Fibroblast of pulmonary artery (primary cell): ENCODE measurements around the gene ATP5F1B.

Source experiments
- DNase-seq: peaks from one replicate; pipeline ENCODE4 v3.0.0-alpha.2; 2010; ENCODE audit warnings: low read depth
- H3K4me3 ChIP-seq: replicated peaks from 2 replicates; pipeline ENCODE4 v1.5.1; 2011; ENCODE audit warnings: low read depth, mild to moderate bottlenecking, control low read depth, low read length, moderate library complexity
- CTCF ChIP-seq: IDR thresholded peaks from 2 replicates; pipeline ENCODE4 v1.5.1; 2011; ENCODE audit warnings: mild to moderate bottlenecking, control low read depth, low read length, inconsistent platforms; ENCODE audit errors: missing control alignments

Gene ATP5F1B

DNA sequence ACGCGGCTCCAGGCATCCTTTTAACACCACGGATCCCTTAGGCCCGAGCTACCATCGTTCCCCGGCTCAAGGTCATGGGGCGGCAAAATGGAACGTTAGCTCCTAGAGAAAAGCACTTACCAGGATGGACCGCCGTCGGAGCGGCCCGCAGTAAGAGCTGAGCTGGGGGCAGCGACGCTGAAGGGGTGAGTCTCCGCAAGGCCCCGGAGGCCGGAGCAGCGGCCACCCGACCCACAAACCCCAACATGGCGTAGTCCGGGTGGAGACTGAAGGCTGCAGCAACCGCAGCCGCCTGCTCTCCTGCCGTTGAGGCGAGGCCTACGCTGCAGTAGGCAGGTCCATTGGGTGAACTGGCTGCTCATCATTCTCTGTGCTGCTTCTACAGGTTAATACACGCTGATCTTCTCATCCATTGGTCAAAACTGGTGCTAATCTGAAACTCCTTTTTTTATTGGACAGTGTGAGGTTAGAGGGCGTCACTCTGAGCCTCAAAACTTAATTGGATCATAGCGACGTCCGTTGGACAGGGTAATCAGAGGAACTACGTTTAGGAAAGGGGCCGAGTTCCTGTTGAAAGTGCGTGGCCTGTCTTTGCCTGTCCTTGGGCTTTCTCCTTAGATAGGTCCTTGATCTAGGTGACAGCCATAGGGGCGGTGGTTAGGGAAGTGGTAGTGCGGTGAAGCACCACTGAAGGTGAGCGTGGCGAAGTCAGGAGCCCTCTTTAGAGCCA is at the start of gene ATP5F1B:
TSS of gene ATP5F1B (minus strand) at position 268 of the 730 bp plus-strand sequence. CDS start at position 247, 21 bp downstream.
- TF ChIP-seq CTCF: no peak
- peak within 1 kb of the TSS; percentile 100 for H3K4me3 ChIP-seq

DNA sequence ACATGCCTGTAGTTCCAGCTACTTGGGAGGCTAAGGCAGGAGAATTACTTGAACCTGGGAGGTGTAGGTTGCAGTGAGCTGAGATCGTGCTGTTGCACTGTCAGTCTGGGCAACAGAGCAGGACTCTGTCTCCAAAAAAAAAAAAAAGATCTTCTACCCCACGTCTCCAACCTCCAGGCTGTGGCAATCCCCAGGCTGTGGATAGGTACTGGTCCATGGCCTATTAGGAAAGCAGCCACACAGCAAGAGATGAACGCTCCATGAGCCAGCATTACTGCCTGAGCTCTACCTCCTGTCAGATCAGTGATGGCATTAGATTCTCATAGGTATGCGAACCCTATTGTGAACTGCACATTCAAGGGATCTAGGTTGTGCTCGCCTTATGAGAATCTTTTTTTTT is 48.4 kb upstream of the ATP5F1B start:
- no peak overlapping the region for H3K4me3 ChIP-seq
- no peak for TF ChIP-seq CTCF
- no peak for DNase-seq

More for the DNA sequence above, at the start of gene ATP5F1B:
- peak; percentile 100 for DNase-seq

DNA sequence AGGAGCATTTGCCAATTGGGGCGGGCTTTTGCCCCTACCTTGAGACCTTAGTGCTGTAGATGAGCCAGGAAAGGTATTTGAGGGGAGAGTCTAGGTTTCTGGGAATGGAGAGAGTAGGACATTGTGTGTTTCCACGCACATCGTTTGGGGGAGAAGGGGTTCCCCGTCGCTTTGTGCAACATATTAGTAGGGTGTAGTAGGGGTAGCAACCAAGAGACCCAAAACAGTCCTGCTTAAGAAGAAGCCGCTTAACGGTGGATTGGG is 43.0 kb upstream of the ATP5F1B start:
- no peak for DNase-seq
- H3K4me3 ChIP-seq: peak overlapping the region; percentile 99
- TF ChIP-seq CTCF: no peak

GRCh38 chr12:56688129-56688845 is 42.5 kb upstream of the ATP5F1B start, which contains the start of gene PTGES3:
PTGES3 (minus strand) TSS chr12:56688284; CDS start chr12:56687999, 285 bp downstream.
- peak within 1 kb of the TSS; percentile 99 for H3K4me3 ChIP-seq
- TF ChIP-seq CTCF: no peak
- peak; percentile 98 for DNase-seq

DNA sequence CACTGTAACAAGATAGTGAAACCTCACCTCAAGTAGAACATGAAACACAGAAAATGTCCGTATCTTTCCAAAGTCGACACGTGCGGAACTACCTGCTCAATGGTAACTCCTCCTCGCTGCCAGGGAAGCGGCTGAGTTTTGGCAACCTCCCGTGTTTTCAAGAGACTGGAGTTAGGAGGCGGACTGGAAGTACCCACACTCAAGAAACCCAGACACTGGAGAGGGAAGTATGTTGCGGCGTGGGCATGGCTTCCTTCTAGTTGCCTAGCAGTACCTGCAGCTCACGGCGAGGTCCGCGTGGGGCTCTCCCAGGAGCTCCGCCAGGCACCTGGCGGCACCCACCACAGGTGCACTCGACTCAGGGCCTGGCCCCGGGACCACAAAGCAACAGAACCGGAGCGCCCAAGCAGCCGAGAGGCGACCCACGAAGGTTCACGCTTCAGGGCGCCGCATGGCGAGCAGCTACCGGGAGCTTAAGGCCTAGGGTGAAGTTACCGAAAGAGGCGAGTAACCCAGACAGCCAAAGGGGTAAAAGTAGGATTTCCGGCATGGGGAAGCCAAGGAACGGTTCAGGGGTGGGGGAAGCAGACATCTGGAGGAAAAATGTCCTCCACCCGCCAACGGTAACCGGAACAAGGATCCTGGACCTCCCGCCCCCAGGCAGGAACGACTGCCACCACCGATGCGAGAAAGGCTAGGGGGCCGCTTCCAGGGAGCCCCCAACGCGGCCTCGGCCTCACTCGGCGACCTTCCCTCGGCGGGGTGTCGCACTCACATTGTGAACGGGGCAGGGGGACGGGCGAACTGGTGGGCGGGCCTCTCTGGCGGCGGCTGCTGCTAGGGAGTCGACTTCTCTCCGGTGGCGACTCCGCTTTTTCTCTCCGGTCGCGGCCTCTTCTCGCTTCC is 41.7 kb upstream of the ATP5F1B start:
- TF ChIP-seq CTCF: no peak
- peak; percentile 29 for DNase-seq
- H3K4me3 ChIP-seq: peak overlapping the region; percentile 99

GRCh38 chr12:56684745-56685359 is 39.1 kb upstream of the ATP5F1B start:
- no peak for TF ChIP-seq CTCF
- no peak for DNase-seq
- peak overlapping the region; percentile 27 for H3K4me3 ChIP-seq
